ENCODE results near the gene PDZD2.

The PDZD2 gene

DNA sequence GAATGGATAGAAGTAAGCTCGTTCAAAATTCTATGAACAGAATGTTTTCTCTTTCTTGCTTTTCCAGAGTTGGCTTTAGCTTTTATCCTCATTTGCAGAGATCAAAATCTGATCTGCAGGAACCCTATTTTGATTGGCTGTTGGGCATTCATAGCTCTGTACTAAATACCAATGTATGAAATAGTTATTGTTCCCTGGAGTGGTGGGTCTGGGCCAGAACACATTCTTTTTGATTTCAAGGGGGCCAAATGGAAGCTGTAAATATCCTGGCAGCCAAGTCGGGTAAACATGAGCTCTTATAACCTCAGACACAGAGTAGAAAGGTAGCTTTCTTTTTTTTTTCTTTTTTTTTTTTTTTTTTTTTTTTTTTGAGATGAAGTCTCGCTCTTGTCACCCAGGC, 241.5 kb downstream of the PDZD2 start:
- H3K4me3 ChIP-seq: no peak overlapping the region
- H3K27ac ChIP-seq: no peak overlapping the region
- TF ChIP-seq, protein P1, sequence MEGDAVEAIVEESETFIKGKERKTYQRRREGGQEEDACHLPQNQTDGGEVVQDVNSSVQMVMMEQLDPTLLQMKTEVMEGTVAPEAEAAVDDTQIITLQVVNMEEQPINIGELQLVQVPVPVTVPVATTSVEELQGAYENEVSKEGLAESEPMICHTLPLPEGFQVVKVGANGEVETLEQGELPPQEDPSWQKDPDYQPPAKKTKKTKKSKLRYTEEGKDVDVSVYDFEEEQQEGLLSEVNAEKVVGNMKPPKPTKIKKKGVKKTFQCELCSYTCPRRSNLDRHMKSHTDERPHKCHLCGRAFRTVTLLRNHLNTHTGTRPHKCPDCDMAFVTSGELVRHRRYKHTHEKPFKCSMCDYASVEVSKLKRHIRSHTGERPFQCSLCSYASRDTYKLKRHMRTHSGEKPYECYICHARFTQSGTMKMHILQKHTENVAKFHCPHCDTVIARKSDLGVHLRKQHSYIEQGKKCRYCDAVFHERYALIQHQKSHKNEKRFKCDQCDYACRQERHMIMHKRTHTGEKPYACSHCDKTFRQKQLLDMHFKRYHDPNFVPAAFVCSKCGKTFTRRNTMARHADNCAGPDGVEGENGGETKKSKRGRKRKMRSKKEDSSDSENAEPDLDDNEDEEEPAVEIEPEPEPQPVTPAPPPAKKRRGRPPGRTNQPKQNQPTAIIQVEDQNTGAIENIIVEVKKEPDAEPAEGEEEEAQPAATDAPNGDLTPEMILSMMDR (IDR thresholded peaks at IDR 0.05): no peak
- DNase-seq (ENCODE audit: low spot score): no peak

DNA sequence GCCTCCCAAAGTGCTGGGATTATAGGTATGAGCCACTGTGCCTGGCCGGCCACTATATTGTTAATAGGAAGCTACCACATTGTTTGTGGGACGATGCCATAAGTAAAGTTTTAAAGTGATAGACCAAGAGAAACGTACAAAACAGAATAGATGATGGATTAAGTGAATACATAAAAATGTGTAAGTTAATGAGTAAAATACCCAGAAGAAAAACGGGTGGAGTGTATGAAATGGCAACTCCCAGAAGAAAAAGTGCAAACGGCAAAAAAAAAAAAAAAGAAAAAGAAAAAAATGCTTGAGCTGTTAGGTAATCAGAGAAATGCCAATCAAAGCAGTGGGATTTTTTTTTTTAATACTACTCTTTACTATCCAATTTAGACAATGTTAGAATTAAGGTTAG, 246.0 kb downstream of the PDZD2 start:
- H3K27ac ChIP-seq: no peak overlapping the region

DNA sequence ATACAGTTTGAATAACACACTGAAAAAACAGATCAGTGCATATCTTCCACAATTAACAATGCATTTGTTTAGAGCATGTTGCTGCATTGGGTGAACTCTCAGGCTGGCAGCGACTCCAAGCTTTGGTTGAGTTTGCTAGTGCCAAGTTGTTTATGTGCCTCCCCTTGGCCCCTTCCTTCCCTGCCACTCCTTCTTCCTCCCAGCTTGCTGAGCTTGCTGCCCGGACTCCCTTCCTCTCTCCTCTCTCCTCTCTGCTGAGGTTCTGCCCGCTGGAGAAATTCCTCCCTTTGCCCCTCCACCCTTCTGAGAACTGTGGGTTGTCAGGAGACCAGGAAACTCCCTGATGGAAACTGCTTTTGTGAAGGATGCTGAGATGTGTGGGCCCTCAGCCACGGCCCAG, 247.3 kb downstream of the PDZD2 start:
- TF ChIP-seq, protein P1 (IDR thresholded peaks at IDR 0.05): no peak
- no peak for DNase-seq (ENCODE audit: low spot score)
- H3K27ac ChIP-seq: no peak overlapping the region
- no peak overlapping the region for H3K4me3 ChIP-seq

More for the DNA sequence above, 246.0 kb downstream of the PDZD2 start:
- no peak overlapping the region for H3K4me3 ChIP-seq
- no peak for DNase-seq (ENCODE audit: low spot score)
- TF ChIP-seq, protein P1 (IDR thresholded peaks at IDR 0.05): no peak

DNA sequence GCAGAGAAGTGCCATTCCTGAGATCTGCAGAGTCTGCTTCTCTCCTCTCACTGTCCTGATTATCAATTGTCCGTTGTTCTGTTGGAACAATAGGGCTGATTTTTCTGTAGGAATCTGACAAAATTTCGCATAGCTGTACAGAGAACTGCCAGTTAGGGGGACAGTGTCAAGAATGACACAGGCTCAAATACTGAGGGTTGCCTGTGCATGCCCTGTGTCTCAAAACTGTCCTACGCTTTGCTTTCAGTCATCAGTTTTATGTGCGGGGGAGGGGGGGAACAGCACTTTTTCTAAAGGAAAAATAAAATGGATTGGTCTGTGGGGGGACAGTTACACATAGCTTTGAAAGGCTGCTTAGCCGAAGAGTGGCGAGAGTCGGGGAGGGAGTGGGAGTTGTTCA, 248.6 kb downstream of the PDZD2 start:
- no peak overlapping the region for H3K27ac ChIP-seq
- DNase-seq (ENCODE audit: low spot score): no peak
- no peak overlapping the region for H3K4me3 ChIP-seq
- TF ChIP-seq, protein P1 (IDR thresholded peaks at IDR 0.05): no peak

DNA sequence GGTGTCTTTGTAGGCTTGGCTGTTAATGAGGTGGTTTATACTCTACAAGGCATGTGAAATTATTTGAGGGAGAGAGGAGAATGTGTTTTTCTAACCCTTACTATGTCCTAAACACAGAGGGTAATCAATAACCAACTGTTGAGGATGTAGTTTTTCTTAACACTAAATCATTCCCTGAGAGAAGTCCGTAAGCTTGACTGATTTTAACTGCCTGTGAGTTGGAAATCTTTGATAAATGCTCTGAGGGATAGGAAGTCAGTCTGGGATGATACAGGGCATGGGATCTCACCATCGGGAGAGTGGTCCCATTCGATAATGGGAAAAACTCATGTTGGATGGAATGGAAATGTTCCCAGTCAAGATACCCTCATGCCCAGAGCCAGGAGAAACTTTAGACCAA, 249.6 kb downstream of the PDZD2 start:
- no peak overlapping the region for H3K4me3 ChIP-seq
- TF ChIP-seq, protein P1 (IDR thresholded peaks at IDR 0.05): no peak
- DNase-seq (ENCODE audit: low spot score): no peak
- peak overlapping the region in 1 of 2 donors; percentile 2 for H3K27ac ChIP-seq

DNA sequence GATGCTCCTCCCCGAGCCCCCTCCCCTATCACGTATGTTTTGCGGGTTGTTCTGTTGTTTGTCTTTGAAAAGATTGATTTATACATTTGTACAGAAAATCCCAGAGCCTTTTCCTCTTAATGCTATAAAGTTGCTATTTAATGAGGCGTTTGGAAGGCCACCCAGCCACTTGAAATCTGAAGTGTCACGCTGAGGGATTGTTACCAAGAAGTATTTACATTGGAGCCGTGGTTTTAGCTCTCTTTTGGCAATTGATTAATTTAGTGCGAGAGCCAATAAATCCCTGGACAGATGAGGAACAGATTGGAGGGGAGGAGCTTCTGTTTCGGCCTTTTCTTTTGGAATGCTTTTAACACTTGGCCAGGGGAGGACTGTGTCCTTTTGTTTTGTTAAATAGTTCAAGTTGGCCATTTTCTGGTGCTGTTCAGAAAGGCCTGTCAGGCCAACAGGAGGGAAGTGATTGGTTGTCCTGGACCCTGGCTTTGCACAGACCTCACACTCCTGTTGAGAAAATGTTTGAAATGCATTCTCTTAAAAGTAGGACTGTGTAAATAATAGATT, 250.2 kb downstream of the PDZD2 start:
- H3K27ac ChIP-seq: peak overlapping the region in 1 of 2 donors; percentile 4
- no peak overlapping the region for H3K4me3 ChIP-seq
- no peak for DNase-seq (ENCODE audit: low spot score)
- TF ChIP-seq, protein P1 (IDR thresholded peaks at IDR 0.05): no peak

DNA sequence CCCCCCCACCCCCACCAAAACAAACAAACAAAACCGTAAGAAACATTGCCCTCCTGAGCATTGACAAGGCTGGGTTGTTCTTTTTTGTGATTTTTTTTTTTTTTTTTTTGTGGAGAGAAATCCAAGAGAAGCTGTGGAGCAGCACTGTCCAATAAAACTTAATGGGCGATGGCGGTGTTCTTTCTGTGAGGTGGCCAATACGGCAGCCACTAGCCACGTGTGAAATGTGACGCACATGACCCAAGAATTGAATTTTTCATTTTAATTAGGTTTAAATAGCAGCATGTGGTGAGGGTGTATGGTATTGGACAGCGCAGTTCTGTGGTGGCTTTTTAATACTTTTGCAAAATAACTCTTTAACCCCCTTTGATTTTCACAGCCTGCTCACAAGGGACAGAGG, 251.1 kb downstream of the PDZD2 start:
- H3K4me3 ChIP-seq: no peak overlapping the region
- TF ChIP-seq, protein P1 (IDR thresholded peaks at IDR 0.05): no peak
- no peak for DNase-seq (ENCODE audit: low spot score)
- H3K27ac ChIP-seq: no peak overlapping the region
